Retinal pigment epithelial cell (primary cell): Measurements from ENCODE around the gene GFPT2.
A peak's percentile ranks its signal among the peaks of the same experiment; 100 is the strongest.

Experiments
- DNase-seq: peaks from one replicate; pipeline ENCODE4 v3.0.0-alpha.2; 2010; ENCODE audit warnings: low read depth
- H3K4me3 ChIP-seq: 2 replicates; pipeline ENCODE4 v1.5.1; 2011; ENCODE audit warnings: mild to moderate bottlenecking, low read length, control low read depth, moderate library complexity
- CTCF ChIP-seq: conservative IDR thresholded peaks from 2 replicates; pipeline ENCODE4 v1.5.1; 2011; ENCODE audit warnings: low read depth, low read length, control low read depth, inconsistent platforms

The GFPT2 gene

GRCh38 chr5:180290568-180291233 lies 62.4 kb downstream of the GFPT2 start:
- TF ChIP-seq CTCF = no peak
- peak overlapping the region; percentile 75 for H3K4me3 ChIP-seq

GRCh38 chr5:180289966-180290365 lies 63.2 kb downstream of the GFPT2 start:
- no peak for DNase-seq
- H3K4me3 ChIP-seq = no peak overlapping the region
- TF ChIP-seq CTCF = no peak

More at GRCh38 chr5:180290568-180291233, 62.4 kb downstream of the GFPT2 start:
- no peak for DNase-seq

GRCh38 chr5:180289433-180289832 lies 63.7 kb downstream of the GFPT2 start:
- no peak for TF ChIP-seq CTCF
- no peak for DNase-seq
- no peak overlapping the region for H3K4me3 ChIP-seq

GRCh38 chr5:180287868-180288267 lies 65.3 kb downstream of the GFPT2 start:
- DNase-seq = no peak
- H3K4me3 ChIP-seq = no peak overlapping the region
- TF ChIP-seq CTCF = no peak

- DNase-seq = no peak
- H3K4me3 ChIP-seq = no peak overlapping the region
- TF ChIP-seq CTCF = no peak
These were observed 65.7 kb downstream of the GFPT2 start for GRCh38 chr5:180287404-180287803.

- no peak overlapping the region for H3K4me3 ChIP-seq
- TF ChIP-seq CTCF = no peak
- DNase-seq = no peak
These were observed 69.0 kb downstream of the GFPT2 start for GRCh38 chr5:180284149-180284548.

GRCh38 chr5:180283026-180283615 lies 70.0 kb downstream of the GFPT2 start:
- no peak for DNase-seq
- H3K4me3 ChIP-seq = no peak overlapping the region
- TF ChIP-seq CTCF = no peak
